GM12875 (cell line): ENCODE measurements around the gene POGLUT3.

ENCODE experiments used
- H3K4me3 ChIP-seq: one replicate; pipeline ENCODE4 v1.5.1; 2011; ENCODE audit warnings: low read depth, low read length, control low read depth
- TF ChIP-seq, protein P1 (sequence below): IDR thresholded peaks from 2 replicates; pipeline ENCODE4 v1.5.1; 2011; ENCODE audit warnings: low read depth, mild to moderate bottlenecking, control low read depth, inconsistent platforms, low read length, moderate library complexity, borderline replicate concordance; ENCODE audit not compliant: insufficient read depth

The POGLUT3 gene

DNA sequence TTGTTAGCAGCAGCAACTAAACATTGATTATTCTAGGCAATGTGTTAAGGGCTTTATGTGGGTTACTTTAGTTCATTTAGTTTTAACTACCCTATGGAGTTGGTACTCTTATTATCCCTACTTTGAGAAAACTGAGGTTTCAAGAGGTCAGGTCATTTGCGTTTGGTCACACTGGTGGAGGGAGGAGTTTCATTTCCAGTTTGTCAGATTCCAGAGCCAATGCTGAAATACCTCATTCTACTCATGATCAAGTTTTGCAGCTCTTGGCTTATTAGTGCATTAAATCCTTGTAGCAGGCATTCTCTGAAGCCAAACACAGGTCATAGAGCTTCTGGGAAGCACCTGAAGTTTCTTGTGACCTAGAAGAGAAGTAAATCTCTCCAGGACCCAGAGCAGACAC lies 24.1 kb upstream of the POGLUT3 start:
- TF ChIP-seq, protein P1, sequence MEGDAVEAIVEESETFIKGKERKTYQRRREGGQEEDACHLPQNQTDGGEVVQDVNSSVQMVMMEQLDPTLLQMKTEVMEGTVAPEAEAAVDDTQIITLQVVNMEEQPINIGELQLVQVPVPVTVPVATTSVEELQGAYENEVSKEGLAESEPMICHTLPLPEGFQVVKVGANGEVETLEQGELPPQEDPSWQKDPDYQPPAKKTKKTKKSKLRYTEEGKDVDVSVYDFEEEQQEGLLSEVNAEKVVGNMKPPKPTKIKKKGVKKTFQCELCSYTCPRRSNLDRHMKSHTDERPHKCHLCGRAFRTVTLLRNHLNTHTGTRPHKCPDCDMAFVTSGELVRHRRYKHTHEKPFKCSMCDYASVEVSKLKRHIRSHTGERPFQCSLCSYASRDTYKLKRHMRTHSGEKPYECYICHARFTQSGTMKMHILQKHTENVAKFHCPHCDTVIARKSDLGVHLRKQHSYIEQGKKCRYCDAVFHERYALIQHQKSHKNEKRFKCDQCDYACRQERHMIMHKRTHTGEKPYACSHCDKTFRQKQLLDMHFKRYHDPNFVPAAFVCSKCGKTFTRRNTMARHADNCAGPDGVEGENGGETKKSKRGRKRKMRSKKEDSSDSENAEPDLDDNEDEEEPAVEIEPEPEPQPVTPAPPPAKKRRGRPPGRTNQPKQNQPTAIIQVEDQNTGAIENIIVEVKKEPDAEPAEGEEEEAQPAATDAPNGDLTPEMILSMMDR = no peak

DNA sequence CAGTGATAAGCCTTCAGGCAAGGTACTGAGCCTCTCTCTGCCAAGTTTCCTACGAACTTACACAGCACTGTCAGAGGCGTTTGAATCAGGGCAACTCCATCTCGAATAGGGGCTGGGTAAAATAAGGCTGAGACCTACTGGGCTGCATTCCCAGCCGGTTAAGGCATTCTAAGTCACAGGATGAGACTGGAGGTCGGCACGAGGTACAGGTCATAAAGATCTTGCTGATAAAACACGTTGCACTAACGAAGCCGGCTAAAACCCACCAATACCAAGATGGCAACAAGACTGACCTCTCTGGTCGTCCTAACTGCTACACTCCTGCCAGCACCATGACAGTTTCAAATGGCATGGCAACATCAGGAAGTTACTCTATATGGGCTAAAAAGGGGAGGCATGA lies 20.4 kb upstream of the POGLUT3 start:
- H3K4me3 ChIP-seq = no peak overlapping the region
- TF ChIP-seq, protein P1 = no peak

More for the DNA sequence above, 24.1 kb upstream of the POGLUT3 start:
- H3K4me3 ChIP-seq = no peak overlapping the region

DNA sequence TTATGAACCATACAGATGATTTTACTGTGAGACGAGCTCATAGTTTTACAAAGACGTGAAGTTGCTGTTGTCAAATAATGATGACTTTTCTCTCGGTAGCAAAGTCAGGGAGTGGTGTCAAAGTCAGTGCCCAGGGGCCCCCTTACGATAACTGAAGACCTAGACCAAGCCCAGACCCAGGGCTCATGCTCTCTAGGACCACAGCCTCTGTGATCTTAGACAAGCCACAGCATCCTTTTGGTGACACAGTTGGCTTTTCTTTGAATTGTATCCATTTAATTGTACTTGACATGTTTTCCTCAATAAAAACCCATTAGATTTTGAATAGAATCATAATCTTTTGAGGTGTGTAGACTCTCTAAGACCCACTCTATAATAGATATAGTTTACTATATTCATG lies 17.9 kb upstream of the POGLUT3 start:
- H3K4me3 ChIP-seq = no peak overlapping the region
- TF ChIP-seq, protein P1 = no peak

DNA sequence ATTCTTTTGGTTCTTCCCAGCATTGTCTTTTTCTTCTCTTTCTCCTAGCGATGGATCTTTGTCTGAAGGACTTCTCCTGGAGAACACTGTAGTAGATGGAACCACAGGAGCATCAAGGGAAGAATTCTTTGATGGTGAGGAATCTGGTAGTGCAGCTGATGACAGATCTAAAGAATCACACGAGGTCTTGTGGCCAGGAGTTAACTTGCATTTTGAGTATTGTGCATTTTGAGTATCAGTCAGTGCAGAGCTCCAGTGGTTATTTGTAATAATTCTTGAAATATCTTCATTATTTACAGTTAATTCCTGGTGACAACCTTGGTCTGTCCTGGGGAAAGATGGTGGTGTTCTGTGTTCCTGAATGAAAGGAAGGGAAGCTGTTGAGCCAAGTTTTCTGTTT lies 14.5 kb upstream of the POGLUT3 start:
- TF ChIP-seq, protein P1 = no peak
- H3K4me3 ChIP-seq = no peak overlapping the region

DNA sequence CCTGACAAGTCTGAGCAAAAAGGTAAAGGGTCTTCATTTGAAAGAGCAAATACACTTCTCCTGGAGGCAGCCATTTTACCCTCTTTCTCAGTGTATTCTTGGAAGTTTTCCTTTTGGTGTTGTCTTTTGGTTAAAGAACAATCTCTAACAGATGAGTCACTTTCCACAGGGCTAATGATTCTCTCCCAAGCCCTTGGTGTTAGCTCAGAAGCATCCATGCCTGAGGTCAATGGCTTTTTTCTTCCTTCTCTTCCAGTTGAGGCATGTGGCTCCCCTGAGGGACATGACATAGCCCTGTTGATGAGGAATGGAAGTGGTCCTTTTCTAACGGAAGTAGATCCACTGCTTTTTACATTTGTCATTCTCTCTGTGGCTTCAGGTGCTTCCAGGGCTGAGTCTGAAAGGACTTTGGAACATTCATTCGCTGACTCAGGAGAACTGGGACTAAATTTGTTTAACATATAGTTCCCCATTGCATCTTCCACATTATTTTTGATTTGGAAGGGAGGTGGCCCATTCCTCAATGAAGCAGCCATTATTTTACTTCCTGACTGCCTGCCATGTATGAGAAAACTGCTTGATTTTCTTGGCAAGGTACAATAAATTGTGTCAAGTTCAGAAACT lies 13.8 kb upstream of the POGLUT3 start:
- TF ChIP-seq, protein P1 = no peak
- no peak overlapping the region for H3K4me3 ChIP-seq

DNA sequence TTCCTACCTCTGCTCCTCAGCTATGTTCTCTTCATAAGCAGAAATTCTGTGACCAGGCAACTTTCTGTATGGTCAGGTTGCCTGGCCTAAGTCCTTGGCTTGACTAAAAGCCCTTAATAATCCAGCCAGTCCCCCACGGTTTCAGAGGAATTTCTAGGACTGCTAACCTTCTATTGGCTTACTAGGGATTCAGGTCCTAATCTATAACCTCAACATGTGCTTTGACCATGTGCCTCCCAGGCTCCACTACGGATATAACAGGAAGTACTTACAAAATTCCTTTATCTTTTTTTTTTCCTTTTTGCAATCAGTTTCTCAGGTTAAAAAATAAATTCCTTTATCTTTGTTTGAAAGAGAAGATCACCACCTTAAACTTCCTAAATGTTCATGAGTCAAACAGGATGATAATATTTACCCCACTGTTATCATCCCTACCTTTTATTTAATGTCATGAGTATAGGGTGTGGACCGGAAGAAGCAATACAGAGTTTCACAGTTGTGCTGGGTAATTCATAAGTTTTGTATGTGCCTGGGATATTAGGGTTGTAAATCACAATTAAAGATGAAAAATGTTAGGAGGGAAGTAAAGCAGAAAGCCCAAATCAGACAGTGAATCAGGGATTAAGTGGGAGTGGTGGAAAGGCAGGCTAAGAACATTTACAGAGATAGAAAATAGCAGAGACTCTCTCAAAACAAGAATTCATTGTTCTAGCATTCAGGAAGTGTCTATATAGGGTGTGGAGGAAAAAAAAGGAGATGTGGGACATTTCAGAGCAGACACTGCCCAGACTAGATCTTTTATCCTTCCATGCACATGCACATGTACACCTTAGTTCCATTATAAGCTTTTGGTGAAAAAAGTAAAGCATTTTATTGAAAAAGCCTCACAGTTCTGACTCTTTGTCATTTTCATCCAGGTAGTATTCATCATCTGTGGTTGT lies 10.7 kb upstream of the POGLUT3 start:
- no peak overlapping the region for H3K4me3 ChIP-seq
- TF ChIP-seq, protein P1 = no peak

DNA sequence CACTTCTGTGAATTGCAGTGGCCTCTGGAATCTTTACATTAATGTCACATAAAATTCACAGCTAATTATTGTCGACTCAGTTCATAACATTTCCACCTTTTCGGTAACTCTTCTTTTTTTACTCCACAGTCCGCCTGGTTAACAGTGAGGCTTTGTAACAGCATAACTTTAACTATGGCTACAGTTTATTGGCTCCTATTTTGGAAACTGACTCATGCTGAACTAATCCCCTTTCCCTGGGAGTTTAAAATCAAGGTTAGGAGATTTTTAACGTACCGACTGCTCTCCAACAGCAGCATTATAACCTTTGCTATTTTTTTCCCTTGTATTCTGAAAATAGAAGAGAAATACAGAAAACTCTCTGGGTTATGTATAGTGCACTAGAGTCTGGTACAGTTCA lies 3.2 kb upstream of the POGLUT3 start:
- TF ChIP-seq, protein P1 = no peak
- no peak overlapping the region for H3K4me3 ChIP-seq
